LoVo (cell line): ENCODE results near the gene GOLM1.
"Not testable (repeated sequence)": the region's sequence is repeated elsewhere in the genome, so short reads cannot be mapped to it uniquely, and the experiment has no call there.

ENCODE experiments used
- DNase-seq: peaks from one replicate; pipeline ENCODE4 v3.0.0-alpha.2; 2016; ENCODE audit warnings: low spot score

GOLM1 gene

GRCh38 chr9:86082870-86083269 lies 16.5 kb downstream of the GOLM1 start:
- no peak for DNase-seq

DNA sequence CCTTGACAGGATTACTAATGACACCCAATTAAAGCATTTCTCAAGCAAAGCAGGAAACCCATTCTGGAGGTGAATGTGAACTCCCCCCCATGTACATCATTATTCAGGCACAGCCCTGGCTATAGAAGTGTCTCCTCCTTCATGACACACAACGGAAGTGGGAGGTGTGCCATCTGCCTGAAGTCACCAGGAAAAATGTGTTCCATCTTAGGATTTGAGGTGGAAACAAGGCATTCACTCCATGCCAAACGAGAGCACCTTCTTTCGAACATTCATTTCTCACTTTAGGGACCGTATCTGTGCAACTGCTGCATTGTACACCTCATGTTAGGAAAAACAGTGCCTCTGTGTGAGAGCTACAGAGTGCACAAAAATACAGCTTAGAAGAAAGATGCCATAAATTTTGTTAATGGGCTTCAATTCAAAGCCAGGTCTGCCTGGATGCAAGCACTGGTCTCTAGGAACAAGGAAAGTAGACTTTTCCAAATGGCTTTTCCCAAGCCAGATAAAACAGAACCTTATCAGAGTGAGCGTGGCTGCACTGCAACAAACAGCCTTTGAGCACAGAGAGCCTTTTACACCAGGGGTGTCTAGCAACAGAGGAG lies 19.4 kb downstream of the GOLM1 start:
- DNase-seq = no peak

DNA sequence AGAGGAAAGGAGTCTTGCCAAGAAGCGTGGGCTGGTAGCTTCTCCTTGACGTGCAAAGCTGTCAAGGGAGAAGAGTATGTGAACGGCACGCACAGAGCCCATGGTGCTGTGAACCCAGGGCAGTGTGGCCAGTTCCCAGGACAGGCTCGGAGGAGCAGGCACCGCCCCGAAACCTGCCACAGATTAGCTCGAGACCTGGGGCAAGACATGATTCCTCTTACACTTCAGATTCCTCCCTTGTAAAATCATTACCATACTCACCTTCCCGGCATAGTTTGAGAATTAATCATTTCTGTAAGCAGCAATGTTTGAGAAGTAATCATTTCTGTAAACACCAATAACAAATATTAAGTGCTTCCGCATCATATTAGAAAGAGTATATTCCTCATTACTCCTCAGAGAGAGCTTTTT lies 19.9 kb downstream of the GOLM1 start:
- no peak for DNase-seq

DNA sequence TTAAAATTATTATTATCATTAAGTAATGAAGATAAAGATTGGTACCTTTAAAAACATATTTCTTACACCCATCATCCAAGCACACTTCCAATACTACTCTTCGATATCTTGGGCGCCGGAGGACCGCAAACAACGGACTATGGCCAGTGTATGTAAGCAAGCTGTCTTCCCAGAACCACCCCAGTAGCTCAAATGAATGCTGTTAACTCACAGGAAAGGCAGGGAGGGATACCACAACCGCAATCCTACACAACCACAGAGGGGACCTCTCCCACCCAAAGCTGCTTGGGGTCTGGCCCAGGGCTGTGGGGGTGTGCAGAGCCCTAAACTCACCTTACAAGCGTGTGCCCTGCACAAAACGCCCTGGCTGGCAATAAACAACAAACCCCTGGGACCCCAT lies 20.6 kb downstream of the GOLM1 start:
- no peak for DNase-seq

DNA sequence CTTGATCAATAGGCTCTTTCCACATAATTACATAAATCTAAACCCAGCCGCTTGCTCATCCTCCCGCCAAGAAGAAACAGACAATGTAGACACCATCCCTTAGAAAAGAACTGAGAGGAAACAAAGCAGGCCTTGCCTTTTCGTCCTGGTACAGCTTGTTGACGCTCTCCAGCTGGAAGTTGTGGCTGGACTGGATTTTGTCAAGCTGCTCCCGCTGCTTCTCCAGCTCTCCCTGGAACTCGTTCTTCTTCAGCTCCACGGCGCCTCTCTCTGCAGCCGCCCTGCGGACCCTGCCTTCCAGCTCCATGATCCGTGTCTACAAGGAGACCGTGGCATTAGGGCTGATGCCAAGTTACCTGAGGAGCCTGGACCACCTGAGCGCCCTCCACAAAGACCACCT lies 22.1 kb downstream of the GOLM1 start:
- DNase-seq = no peak

- no peak for DNase-seq
Measured at GRCh38 chr9:86075132-86076109, 23.9 kb downstream of the GOLM1 start.

- no peak for DNase-seq
Measured at GRCh38 chr9:86073839-86074238, 25.5 kb downstream of the GOLM1 start.

DNA sequence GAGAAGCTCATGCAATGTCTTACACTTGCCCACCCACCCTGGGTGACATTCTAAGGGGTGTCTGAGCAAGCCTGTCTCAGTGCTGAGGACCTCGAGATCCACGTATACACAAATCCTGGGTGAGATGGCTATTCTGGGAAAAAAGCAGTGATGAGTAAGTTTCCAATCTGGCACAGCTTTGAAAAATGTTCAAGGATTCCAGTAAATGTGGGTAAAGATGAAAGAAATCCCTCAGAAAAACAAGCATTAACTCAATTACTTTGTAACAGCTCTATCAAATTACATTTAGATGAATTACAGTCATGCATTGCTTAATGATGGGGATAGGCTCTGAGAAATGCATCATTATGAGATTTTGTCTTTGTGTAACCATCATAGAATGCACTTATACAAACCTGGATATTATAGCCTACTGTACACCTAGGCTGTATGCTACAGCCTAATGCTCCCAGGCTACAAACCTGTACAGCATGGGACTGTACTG lies 26.9 kb downstream of the GOLM1 start:
- DNase-seq = no peak

- no peak for DNase-seq
Measured at GRCh38 chr9:86069206-86069869, 30.0 kb downstream of the GOLM1 start.

- DNase-seq = no peak
Measured at GRCh38 chr9:86064220-86064619, 35.1 kb downstream of the GOLM1 start.

DNA sequence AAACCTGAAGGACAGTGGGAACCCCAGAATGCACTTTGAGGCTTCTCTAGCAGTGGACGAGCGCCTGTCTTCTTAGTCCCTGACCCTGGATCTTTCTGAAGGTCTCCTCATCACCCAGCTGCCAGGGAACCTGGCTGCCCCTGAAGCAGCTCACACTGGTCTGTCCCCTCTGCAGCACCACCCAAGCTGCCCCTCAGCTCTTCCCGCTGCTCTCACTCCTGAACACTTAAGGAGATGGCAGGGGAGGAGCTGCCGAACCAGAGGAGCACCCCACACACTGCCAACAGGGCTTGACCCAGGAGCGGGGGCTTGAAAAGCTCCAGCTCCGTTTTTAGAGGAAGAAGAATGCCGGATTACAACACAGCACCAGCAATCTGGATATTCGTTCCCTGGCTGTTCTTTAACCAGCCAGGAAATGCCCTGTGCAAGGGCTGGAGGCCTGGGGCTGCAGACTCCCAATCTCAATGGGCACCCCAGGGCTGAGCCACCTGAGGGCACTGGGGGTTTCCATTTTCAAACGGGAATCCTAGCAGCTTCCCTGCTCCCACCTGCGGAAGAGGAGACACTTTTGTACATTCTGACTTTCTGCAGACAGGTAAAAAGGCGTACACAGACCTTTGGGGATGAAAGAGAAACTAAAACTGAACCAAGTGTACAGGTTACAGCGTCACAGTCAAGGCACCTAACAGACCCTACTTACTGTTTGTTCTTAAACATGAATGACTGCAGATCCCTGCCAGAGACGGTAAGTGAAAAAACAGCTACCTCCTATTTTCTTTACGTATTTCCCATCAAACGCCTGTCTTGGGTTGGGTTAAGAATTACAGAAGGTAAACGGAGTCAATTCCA lies 36.3 kb downstream of the GOLM1 start:
- DNase-seq = no peak

GRCh38 chr9:86061972-86062739 lies 37.2 kb downstream of the GOLM1 start:
- DNase-seq = no peak

DNA sequence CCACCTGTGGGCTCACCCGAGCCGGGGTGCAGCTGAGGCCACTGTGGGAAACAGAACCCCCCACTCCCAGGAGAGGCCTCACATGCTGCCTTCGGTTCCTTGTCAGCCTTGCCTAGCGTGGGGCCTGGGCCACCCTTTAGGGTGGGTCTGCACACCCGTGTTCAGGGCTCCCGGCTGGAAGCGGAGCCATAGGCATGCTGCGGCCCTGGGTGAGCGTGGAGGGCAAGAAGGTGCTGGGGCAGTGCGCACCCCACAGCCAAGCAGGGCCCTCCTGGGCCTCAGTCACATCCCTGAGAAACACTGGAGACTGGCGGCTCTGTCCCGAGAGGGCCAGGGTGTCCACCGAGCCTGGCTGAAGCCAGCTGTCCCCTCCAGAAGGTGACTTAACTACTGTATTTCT lies 41.9 kb downstream of the GOLM1 start:
- DNase-seq = no peak

DNA sequence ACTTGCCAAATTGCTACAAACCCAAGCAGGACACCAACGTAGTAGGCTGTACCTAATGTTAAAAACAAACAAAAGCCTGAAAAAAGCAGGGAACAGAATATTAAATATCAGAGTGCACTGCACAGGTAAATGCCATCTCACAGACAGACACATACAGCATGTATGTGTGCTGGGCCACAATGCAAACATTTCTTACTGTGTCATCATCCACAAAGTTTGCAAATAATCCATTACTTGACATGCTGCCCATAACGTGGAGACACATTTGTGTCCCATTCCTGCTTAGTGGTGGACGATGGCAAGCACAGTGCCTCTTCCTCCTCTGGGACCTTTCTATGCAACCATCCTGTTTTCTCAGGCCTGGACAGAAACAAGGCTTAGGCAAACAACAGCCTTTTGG lies 44.7 kb downstream of the GOLM1 start:
- no peak for DNase-seq

- DNase-seq = no peak
Measured at GRCh38 chr9:86052556-86053468, 46.5 kb downstream of the GOLM1 start.

- not testable (repeated sequence) for DNase-seq
Measured at GRCh38 chr9:86048018-86048742, 51.2 kb downstream of the GOLM1 start.

GRCh38 chr9:86047361-86047760 lies 52.0 kb downstream of the GOLM1 start:
- no peak for DNase-seq

- DNase-seq = no peak
Measured at GRCh38 chr9:86046930-86047341, 52.4 kb downstream of the GOLM1 start.

- no peak for DNase-seq
Measured at GRCh38 chr9:86046071-86046636, 53.2 kb downstream of the GOLM1 start.
